GM19023 (cell line): ENCODE data around the gene WNT1.

ENCODE experiments used
- ATAC-seq: cut with Tn5 transposase; IDR thresholded peaks from one replicate; pipeline ENCODE4 v1.9.1; 2021; ENCODE audit warnings: mild to moderate bottlenecking, moderate library complexity; ENCODE audit not compliant: unreplicated experiment

WNT1 gene

GRCh38 chr12:49026678-49027480 lies 48.8 kb downstream of the WNT1 start:
- ATAC-seq, result no peak

GRCh38 chr12:49027846-49028555 lies 49.9 kb downstream of the WNT1 start:
- no peak for ATAC-seq

GRCh38 chr12:49028666-49029275 lies 50.6 kb downstream of the WNT1 start:
- no peak for ATAC-seq

- ATAC-seq, result no peak
Observed at GRCh38 chr12:49030119-49030518, 52.0 kb downstream of the WNT1 start.

GRCh38 chr12:49030714-49031572 lies 52.8 kb downstream of the WNT1 start:
- no peak for ATAC-seq

- no peak for ATAC-seq
Observed at GRCh38 chr12:49031573-49032161, 53.5 kb downstream of the WNT1 start.
